Measurements from ENCODE around the gene ABRACL.
"Not testable (repeated sequence)": the region's sequence is repeated elsewhere in the genome, so short reads cannot be mapped to it uniquely, and the experiment has no call there.

ABRACL gene

DNA sequence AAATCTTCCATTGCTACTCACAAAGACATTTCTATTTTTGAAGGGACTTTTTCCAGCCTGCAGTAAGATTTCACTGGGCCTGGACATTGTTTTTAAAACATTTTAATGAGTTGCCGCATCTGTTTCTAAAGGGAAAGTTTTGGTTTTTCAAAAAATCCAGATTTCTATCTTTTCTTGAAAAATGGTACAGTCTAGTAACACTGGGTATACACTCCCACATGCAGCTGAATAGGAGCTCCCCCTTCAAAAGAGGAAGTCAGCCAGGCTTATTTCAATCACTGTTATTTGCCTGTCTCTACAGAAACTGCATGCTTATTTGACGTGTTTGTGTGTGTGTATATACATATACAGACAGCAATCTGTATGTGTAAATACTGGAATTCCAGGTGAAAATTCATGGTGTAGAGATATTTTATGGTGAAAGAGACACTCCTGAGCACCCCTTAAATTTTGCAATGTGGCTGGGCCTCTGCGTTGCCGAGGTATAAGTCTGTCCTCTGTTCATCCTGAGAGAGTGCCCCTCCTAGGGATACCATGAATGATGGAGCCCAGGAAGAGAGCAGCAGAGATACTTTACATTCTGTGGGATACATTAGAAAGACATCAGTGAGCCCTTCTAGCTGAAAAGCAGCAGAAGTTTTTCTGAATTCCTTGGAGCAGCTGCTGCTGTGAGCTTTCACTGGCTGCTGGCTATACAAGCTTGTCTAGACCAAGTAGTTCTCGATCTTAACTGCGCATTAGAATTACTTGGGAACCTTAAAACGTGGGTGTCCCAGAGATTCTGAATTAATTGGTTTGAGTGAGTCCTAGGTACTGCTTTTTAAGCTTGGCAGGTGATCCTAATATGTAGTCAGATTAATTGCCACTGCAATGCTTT is 12.0 kb upstream of the ABRACL start:
- in situ Hi-C loops (cut with HindIII; ENCODE audit: low pct_ligation_motif_present, low sequenced_read_pairs), result no loop called here
- DNase-seq, result no peak
- TF ChIP-seq, protein P1, sequence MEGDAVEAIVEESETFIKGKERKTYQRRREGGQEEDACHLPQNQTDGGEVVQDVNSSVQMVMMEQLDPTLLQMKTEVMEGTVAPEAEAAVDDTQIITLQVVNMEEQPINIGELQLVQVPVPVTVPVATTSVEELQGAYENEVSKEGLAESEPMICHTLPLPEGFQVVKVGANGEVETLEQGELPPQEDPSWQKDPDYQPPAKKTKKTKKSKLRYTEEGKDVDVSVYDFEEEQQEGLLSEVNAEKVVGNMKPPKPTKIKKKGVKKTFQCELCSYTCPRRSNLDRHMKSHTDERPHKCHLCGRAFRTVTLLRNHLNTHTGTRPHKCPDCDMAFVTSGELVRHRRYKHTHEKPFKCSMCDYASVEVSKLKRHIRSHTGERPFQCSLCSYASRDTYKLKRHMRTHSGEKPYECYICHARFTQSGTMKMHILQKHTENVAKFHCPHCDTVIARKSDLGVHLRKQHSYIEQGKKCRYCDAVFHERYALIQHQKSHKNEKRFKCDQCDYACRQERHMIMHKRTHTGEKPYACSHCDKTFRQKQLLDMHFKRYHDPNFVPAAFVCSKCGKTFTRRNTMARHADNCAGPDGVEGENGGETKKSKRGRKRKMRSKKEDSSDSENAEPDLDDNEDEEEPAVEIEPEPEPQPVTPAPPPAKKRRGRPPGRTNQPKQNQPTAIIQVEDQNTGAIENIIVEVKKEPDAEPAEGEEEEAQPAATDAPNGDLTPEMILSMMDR (IDR thresholded peaks at IDR 0.05; ENCODE audit: low read depth, low read length, missing control alignments), result no peak

DNA sequence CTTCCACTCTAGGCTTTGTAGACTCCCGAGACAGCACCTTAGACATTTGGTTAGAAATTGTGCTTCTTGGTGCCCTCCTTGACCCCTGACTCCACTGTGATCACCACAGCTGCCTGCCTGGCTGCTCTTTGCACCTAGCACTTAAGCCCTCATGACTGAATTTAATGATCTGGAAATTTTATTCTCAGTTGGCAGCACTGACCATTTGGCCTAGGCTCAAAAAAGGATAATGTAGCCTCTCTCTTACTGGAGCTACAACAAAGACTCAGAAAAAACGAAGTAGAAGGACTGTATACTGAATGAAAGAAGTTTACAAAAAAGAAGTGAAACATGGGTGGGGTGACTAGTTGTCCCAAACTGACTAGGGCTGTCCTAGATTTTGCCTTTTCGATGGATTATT is 11.3 kb upstream of the ABRACL start:
- H3K27ac ChIP-seq, result no peak overlapping the region
- H3K4me3 ChIP-seq (ENCODE audit: low read depth, low read length), result no peak overlapping the region
- no peaks in the 10 kb centered on the region for H3K36me3 ChIP-seq (replicated peaks)
- TF ChIP-seq, protein P1 (IDR thresholded peaks at IDR 0.05; ENCODE audit: low read depth, low read length, missing control alignments), result no peak
- no peak for DNase-seq
- no peaks in the 10 kb centered on the region for H3K27me3 ChIP-seq (replicated peaks)
- in situ Hi-C loops (cut with HindIII; ENCODE audit: low pct_ligation_motif_present, low sequenced_read_pairs), result no loop called here

More for the DNA sequence above, 12.0 kb upstream of the ABRACL start:
- Histone ChIP-seq H3K27ac (no peak overlapping the region), H3K36me3 (replicated peaks) (no peaks in the 10 kb centered on the region), H3K27me3 (replicated peaks) (no peaks in the 10 kb centered on the region), H3K4me3 (ENCODE audit: low read depth, low read length) (no peak overlapping the region)

DNA sequence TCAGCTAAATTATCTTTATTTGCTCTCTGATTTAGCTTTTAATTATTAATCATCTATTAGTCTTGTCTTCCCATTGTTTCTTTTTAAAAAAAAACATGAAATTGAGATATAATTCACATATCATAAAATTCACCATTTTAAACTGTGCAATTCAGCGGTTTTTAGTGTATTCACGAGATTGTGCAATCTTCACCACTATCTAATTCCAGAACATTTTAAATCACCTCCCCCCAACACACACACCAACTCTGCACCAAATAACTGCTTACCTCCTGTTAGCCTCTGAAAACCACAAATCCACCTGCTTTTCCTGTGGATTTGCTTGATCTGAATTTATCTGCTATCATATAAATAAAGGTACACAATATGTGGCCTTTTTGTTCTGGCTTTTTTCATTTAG is 8.8 kb upstream of the ABRACL start:
- Histone ChIP-seq H3K27me3 (replicated peaks) (no peaks in the 10 kb centered on the region), H3K4me3 (ENCODE audit: low read depth, low read length) (no peak overlapping the region), H3K36me3 (replicated peaks) (no peaks in the 10 kb centered on the region), H3K27ac (no peak overlapping the region)
- DNase-seq, result no peak
- TF ChIP-seq, protein P1 (IDR thresholded peaks at IDR 0.05; ENCODE audit: low read depth, low read length, missing control alignments), result no peak
- in situ Hi-C loops (cut with HindIII; ENCODE audit: low pct_ligation_motif_present, low sequenced_read_pairs), result no loop called here

DNA sequence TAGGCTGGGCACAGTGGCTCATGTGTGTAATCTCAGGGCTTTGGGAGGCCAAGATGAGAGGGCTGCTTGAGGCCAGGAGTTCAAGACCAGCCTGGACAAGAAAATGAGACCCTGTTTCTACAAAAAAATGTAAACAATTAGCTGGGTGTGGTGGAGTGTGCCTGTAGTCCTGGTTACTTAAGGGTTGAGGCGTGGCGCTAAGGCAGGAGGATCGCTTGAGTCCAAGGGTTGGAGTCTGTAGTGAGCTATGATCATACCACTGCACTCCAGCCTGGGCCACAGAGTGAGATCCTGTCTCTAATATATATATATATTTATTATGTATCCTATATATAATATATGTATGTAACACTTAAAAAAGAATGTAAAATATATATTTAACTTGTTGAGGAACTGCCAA is 7.9 kb upstream of the ABRACL start:
- in situ Hi-C loops (cut with HindIII; ENCODE audit: low pct_ligation_motif_present, low sequenced_read_pairs), result no loop called here
- no peak overlapping the region for H3K4me3 ChIP-seq (ENCODE audit: low read depth, low read length)
- no peak overlapping the region for H3K27ac ChIP-seq
- no peaks in the 10 kb centered on the region for H3K36me3 ChIP-seq (replicated peaks)
- TF ChIP-seq, protein P1 (IDR thresholded peaks at IDR 0.05; ENCODE audit: low read depth, low read length, missing control alignments), result no peak
- H3K27me3 ChIP-seq (replicated peaks), result no peaks in the 10 kb centered on the region
- DNase-seq, result no peak

GRCh38 chr6:139025416-139025815 is 3.1 kb upstream of the ABRACL start:
- H3K27me3 ChIP-seq (replicated peaks); H3K27ac ChIP-seq; DNase-seq; in situ Hi-C loops (cut with HindIII; ENCODE audit: low pct_ligation_motif_present, low sequenced_read_pairs); H3K36me3 ChIP-seq (replicated peaks); H3K4me3 ChIP-seq (ENCODE audit: low read depth, low read length): not testable (repeated sequence)

- Histone ChIP-seq H3K27ac (peak overlapping the region; percentile 65), H3K36me3 (replicated peaks) (no peaks in the 10 kb centered on the region), H3K27me3 (replicated peaks) (no peaks in the 10 kb centered on the region), H3K4me3 (ENCODE audit: low read depth, low read length) (peak overlapping the region; percentile 94)
- in situ Hi-C loops (cut with HindIII; ENCODE audit: low pct_ligation_motif_present, low sequenced_read_pairs), result no loop called here
- TF ChIP-seq, protein P1 (IDR thresholded peaks at IDR 0.05; ENCODE audit: low read depth, low read length, missing control alignments), result no peak
- peak; percentile 40 for DNase-seq
These were observed 844 bp upstream of the ABRACL start for GRCh38 chr6:139027620-139028182.

All from brain microvascular endothelial cell (primary cell).